HL-60/S4 treated with retinoic acid at 250 ng/mL for 4 days and 3 days (cell line): Measurements from ENCODE around the gene DMC1.
"Not testable (repeated sequence)": the region's sequence is repeated elsewhere in the genome, so short reads cannot be mapped to it uniquely, and the experiment has no call there.

ENCODE experiments used
- in situ Hi-C: fragments of 300-500 bp; cut with MboI; formaldehyde crosslinking; loops from 2 replicates; pipeline ENCODE4 v1.7.0; 2022; ENCODE audit warnings: low sequenced_read_pairs

Gene DMC1

GRCh38 chr22:38470179-38470578, 99.8 kb downstream of the DMC1 start:
- in situ Hi-C loops: not testable (repeated sequence)

GRCh38 chr22:38469306-38469781, 100.6 kb downstream of the DMC1 start:
- in situ Hi-C loops: no loop called here
